Endothelial cell of umbilical vein (primary cell): ENCODE data around the gene SLFN12L. TPM values are rescaled to one million over a fixed set of nuclear protein-coding genes. Genes with fewer than 3 reads are reported as not detected.

ENCODE experiments used
- BruUV-seq: library from RNA; stranded (reverse); fragments of 400-500 nt; replicated peaks from 2 replicates; lab custom pipeline; 2021; lab: Mats Ljungman, UMichigan
- CTCF ChIA-PET: fragments of 300-600, 350-600 bp; sonication (Branson Sonifier 250); formaldehyde crosslinking; loops from one replicate; lab custom pipeline; 2021; ENCODE audit warnings: antibody characterized with exemption, inconsistent platforms; lab: Charles Lee
- POLR2A ChIA-PET: fragments of 300-600, 350-600 bp; sonication (Branson Sonifier 250); formaldehyde crosslinking; loops from one replicate; lab custom pipeline; 2021; ENCODE audit warnings: antibody characterized with exemption, inconsistent platforms; lab: Charles Lee
- DNase-seq: peaks from one replicate; pipeline ENCODE4 v3.0.0-alpha.2; 2011; ENCODE audit warnings: low read depth, low spot score
- FAIRE-seq: peaks from 2 replicates; lab custom pipeline; 2011; peaks lifted over from hg19 to GRCh38; lab: Jason Lieb, UNC
- H2AFZ ChIP-seq: 2 replicates; pipeline ENCODE4 v1.6.0; 2012; ENCODE audit warnings: low read depth, low read length, control low read depth, inconsistent platforms
- H3K27ac ChIP-seq: 2 replicates; pipeline ENCODE4 v1.5.1; 2011; ENCODE audit warnings: low read depth, mild to moderate bottlenecking, control low read depth, low read length, moderate library complexity; ENCODE audit not compliant: insufficient read depth
- H3K27me3 ChIP-seq, 2 experiments: 2 replicates each; pipeline versions ENCODE4 v1.6.0 to v1.6.1; 2011; ENCODE audit warnings: low read length in 2 of 2, mixed read lengths in 1 of 2; ENCODE audit not compliant: control insufficient read depth in 2 of 2, insufficient read depth in 2 of 2
- H3K36me3 ChIP-seq, 2 experiments: 2 replicates in 1 of 2; 3 replicates in 1 of 2; pipeline ENCODE4 v1.5.1; 2011; ENCODE audit warnings: low read length in 2 of 2, mild to moderate bottlenecking in 1 of 2, moderate library complexity in 1 of 2; ENCODE audit not compliant: control insufficient read depth in 2 of 2, insufficient read depth in 2 of 2; ENCODE audit errors: extremely low read depth in 1 of 2
- H3K4me1 ChIP-seq: 3 replicates; pipeline ENCODE4 v1.5.1; 2011; ENCODE audit warnings: mild to moderate bottlenecking, low read length; ENCODE audit not compliant: control insufficient read depth, insufficient read depth; ENCODE audit errors: extremely low read depth
- H3K4me2 ChIP-seq: 2 replicates; pipeline ENCODE4 v1.6.1; 2011; ENCODE audit warnings: low read length, control low read depth, mixed read lengths; ENCODE audit not compliant: insufficient read depth
- H3K4me3 ChIP-seq, 3 experiments: fragments of 200-600 bp in 1 of 3; sonication (generic), shearing (Covaris generic) in 1 of 3; replicated peaks in 1 of 3; 2 replicates each; pipeline ENCODE4 v1.5.1; 2011 to 2016; ENCODE audit warnings: control low read depth in 3 of 3, low read length in 3 of 3, mild to moderate bottlenecking in 2 of 3, inconsistent platforms in 1 of 3, low read depth in 1 of 3, moderate library complexity in 1 of 3; ENCODE audit not compliant: insufficient read depth in 1 of 3
- H3K79me2 ChIP-seq: 2 replicates; pipeline ENCODE4 v1.6.0; 2012; ENCODE audit warnings: low read length, inconsistent platforms; ENCODE audit not compliant: control insufficient read depth, insufficient read depth
- H3K9ac ChIP-seq: replicated peaks from 2 replicates; pipeline ENCODE3; 2011; ENCODE audit warnings: low read length, control low read depth; ENCODE audit not compliant: insufficient read depth; ENCODE audit errors: extremely low read depth
- H3K9me1 ChIP-seq: replicated peaks from 3 replicates; pipeline ENCODE4 v1.6.0; 2011; ENCODE audit warnings: mild to moderate bottlenecking, low read length; ENCODE audit not compliant: control insufficient read depth, insufficient read depth; ENCODE audit errors: extremely low read depth
- H3K9me3 ChIP-seq: replicated peaks from 2 replicates; pipeline ENCODE4 v1.5.1; 2012; ENCODE audit warnings: low read length, inconsistent platforms; ENCODE audit not compliant: control insufficient read depth, insufficient read depth
- H4K20me1 ChIP-seq: replicated peaks from 2 replicates; pipeline ENCODE3; 2011; ENCODE audit warnings: mild to moderate bottlenecking, low read length; ENCODE audit not compliant: control insufficient read depth, insufficient read depth; ENCODE audit errors: extremely low read depth
- EZH2 ChIP-seq: IDR thresholded peaks from 2 replicates; pipeline ENCODE4 v1.6.1; 2012; ENCODE audit warnings: borderline replicate concordance, low read depth, mild to moderate bottlenecking, moderate library complexity, low read length, inconsistent platforms; ENCODE audit not compliant: severe bottlenecking
- FOS ChIP-seq: IDR thresholded peaks from 2 replicates; pipeline ENCODE4 v1.6.1; 2011; ENCODE audit warnings: mild to moderate bottlenecking, low read length, moderate library complexity, borderline replicate concordance; ENCODE audit not compliant: insufficient read depth
- GATA2 ChIP-seq: IDR thresholded peaks from 2 replicates; pipeline ENCODE4 v1.7.0; 2011; ENCODE audit warnings: low read depth, mild to moderate bottlenecking, moderate library complexity, mixed read lengths, low read length; ENCODE audit not compliant: insufficient read length, insufficient read depth
- JUN ChIP-seq: IDR thresholded peaks from 2 replicates; pipeline ENCODE4 v1.6.1; 2011; ENCODE audit warnings: borderline replicate concordance, low read depth; ENCODE audit not compliant: insufficient read length, insufficient read depth
- MYC ChIP-seq: IDR thresholded peaks from one replicate; pipeline ENCODE4 v1.6.1; 2011; ENCODE audit warnings: mild to moderate bottlenecking, low read depth, low read length
- POLR2A ChIP-seq: IDR thresholded peaks from 2 replicates; pipeline ENCODE4 v1.6.1; 2012; ENCODE audit warnings: low read depth, mild to moderate bottlenecking, control low read depth, low read length
- POLR2AphosphoS5 ChIP-seq: IDR thresholded peaks from 2 replicates; pipeline ENCODE4 v1.6.1; 2012; ENCODE audit warnings: low read depth, mild to moderate bottlenecking, control low read depth, low read length, moderate library complexity; ENCODE audit not compliant: insufficient read depth
- dilution Hi-C: fragments of 300-500 bp; cut with MboI; formaldehyde crosslinking; loops from one replicate; pipeline ENCODE4 v1.15.0; 2019; ENCODE audit warnings: low sequenced_read_pairs; ENCODE audit not compliant: extremely low pct_ligation_motif_present
- intact Hi-C: fragments of 100-400 bp; cut with micrococcal nuclease; formaldehyde crosslinking; loops from one replicate; pipeline ENCODE4 v1.10.0; 2022
- polyA plus RNA-seq, 4 experiments: library from polyadenylated mRNA; depleted of rRNA in 3 of 4; stranded (reverse) in 3 of 4; unstranded in 1 of 4; fragments of >200 nt; gene quantifications; 2 replicates each; pipeline versions ENCODE4 v1.2.1 to v1.2.3, GENCODE V29; 2011 to 2012; ENCODE audit warnings: missing spikeins in 1 of 4
- total RNA-seq: library from RNA; stranded (reverse); gene quantifications from 2 replicates; pipeline ENCODE4 v1.2.3, GENCODE V29; 2021
- TF ChIP-seq, protein P1 (sequence below): IDR thresholded peaks from 2 replicates; pipeline ENCODE4 v1.6.1; 2011; ENCODE audit not compliant: insufficient read depth, insufficient read length
- TF ChIP-seq, protein P2 (sequence below), 2 donors: IDR thresholded peaks; 1 replicate in 1 of 2; 2 replicates in 1 of 2; pipeline ENCODE4 v1.5.1; 2011; ENCODE audit warnings: low read length in 2 of 2, mild to moderate bottlenecking in 2 of 2, moderate library complexity in 2 of 2, control low read depth in 1 of 2, inconsistent platforms in 1 of 2, low read depth in 1 of 2; ENCODE audit not compliant: insufficient read depth in 1 of 2; ENCODE audit errors: extremely low read depth in 1 of 2

The SLFN12L gene
- total and polyA plus RNA-seq, 2 donors (not counting 3 experiments of a cell fraction or from before 2014, with no cell fraction given): not detected

DNA sequence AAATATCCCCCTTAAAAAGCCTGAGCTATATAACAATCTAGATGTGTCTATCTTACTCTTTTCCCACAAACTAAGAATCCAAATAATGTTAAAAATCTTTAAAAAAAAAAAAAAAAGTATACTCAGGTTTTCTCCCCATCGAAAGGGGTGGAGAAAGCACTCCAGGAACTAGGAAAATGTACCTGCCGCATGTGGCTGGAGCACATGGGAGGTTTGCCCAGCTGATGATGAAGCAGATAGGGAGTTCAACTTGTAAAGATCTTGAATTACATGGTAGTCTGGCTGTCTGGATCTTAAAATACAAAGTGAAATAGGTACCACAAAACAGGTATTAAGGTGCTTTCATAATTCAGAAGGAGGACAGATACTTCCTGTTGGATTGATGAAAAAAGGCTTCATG lies 31.9 kb upstream of the SLFN12L start:
- no peak overlapping the region for H2AFZ ChIP-seq
- no peak overlapping the region for H3K27ac ChIP-seq
- no peaks in the 10 kb centered on the region for H4K20me1 ChIP-seq
- H3K9me3 ChIP-seq: no peaks in the 10 kb centered on the region
- H3K9me1 ChIP-seq: no peaks in the 10 kb centered on the region
- H3K9ac ChIP-seq: no peak overlapping the region
- H3K27me3 ChIP-seq: peaks cover 4 to 7% of the 10 kb centered on the region in 2 experiments
- no peak for FAIRE-seq
- ChIA-PET CTCF (no interaction called here), POLR2A (no interaction called here)
- H3K79me2 ChIP-seq: peaks cover 30% of the 10 kb centered on the region
- peak overlapping the region; percentile 94 for H3K4me2 ChIP-seq
- no peak for TF ChIP-seq EZH2
- no peak for TF ChIP-seq POLR2A
- TF ChIP-seq POLR2AphosphoS5: no peak
- TF ChIP-seq, protein P1, sequence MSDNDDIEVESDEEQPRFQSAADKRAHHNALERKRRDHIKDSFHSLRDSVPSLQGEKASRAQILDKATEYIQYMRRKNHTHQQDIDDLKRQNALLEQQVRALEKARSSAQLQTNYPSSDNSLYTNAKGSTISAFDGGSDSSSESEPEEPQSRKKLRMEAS: no peak
- TF ChIP-seq GATA2: no peak
- TF ChIP-seq, protein P2, sequence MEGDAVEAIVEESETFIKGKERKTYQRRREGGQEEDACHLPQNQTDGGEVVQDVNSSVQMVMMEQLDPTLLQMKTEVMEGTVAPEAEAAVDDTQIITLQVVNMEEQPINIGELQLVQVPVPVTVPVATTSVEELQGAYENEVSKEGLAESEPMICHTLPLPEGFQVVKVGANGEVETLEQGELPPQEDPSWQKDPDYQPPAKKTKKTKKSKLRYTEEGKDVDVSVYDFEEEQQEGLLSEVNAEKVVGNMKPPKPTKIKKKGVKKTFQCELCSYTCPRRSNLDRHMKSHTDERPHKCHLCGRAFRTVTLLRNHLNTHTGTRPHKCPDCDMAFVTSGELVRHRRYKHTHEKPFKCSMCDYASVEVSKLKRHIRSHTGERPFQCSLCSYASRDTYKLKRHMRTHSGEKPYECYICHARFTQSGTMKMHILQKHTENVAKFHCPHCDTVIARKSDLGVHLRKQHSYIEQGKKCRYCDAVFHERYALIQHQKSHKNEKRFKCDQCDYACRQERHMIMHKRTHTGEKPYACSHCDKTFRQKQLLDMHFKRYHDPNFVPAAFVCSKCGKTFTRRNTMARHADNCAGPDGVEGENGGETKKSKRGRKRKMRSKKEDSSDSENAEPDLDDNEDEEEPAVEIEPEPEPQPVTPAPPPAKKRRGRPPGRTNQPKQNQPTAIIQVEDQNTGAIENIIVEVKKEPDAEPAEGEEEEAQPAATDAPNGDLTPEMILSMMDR (IDR thresholded peaks at IDR 0.05; ENCODE audit: extremely low read depth in 1 of 2, insufficient read depth in 1 of 2, low read depth in 1 of 2, low read length in 2 of 2): no peak
- TF ChIP-seq JUN: no peak
- TF ChIP-seq MYC: no peak
- no peak for TF ChIP-seq FOS
- DNase-seq: no peak
- H3K36me3 ChIP-seq: peaks cover under 1 to 2% of the 10 kb centered on the region in 2 experiments
- peak overlapping the region in 1 of 3 experiments; percentile 94 for H3K4me3 ChIP-seq
- intact Hi-C loops: no loop called here
- H3K4me1 ChIP-seq: peaks cover 10% of the 10 kb centered on the region
- dilution Hi-C loops: no loop called here
- BruUV-seq: no TSS peak
